ENCODE measurements around the gene SERPINA10. TPM values are rescaled to one million over a fixed set of nuclear protein-coding genes. Genes with fewer than 3 reads are reported as not detected.
A peak's percentile ranks its signal among the peaks of the same experiment; 100 is the strongest.

SERPINA10 gene
- total and polyA plus RNA-seq, 2 of the 13 experiments (the other 11 are each of a cell fraction or from before 2014, with no cell fraction given), result 20.1 to 20.2 TPM

GRCh38 chr14:94320243-94320642 is 27.2 kb upstream of the SERPINA10 start (continued):
- TF ChIP-seq SMAD9 (CRISPR knock-in tag; IDR thresholded peaks at IDR 0.05) (no peak), KMT2A (CRISPR knock-in tag; IDR thresholded peaks at IDR 0.05) (no peak; the same call in 1 of the 2 replicates), TOPORS (CRISPR knock-in tag; IDR thresholded peaks at IDR 0.05) (no peak), STAT6 (CRISPR knock-in tag; IDR thresholded peaks at IDR 0.05; ENCODE audit: borderline replicate concordance) (no peak), ZNF784 (CRISPR knock-in tag; IDR thresholded peaks at IDR 0.05; ENCODE audit: borderline replicate concordance) (no peak), STAG1 (CRISPR knock-in tag; IDR thresholded peaks at IDR 0.05) (0 out of 2 replicates have a peak, but pooled peaks have one; percentile 18), ZNF44 (CRISPR knock-in tag; IDR thresholded peaks at IDR 0.05) (no peak), SNAPC5 (CRISPR knock-in tag; IDR thresholded peaks at IDR 0.05; ENCODE audit: borderline replicate concordance) (no peak), ZMYM2 (CRISPR knock-in tag; IDR thresholded peaks at IDR 0.05) (no peak), ZNF20 (CRISPR knock-in tag; IDR thresholded peaks at IDR 0.05) (no peak), ZBTB40 (IDR thresholded peaks at IDR 0.05) (no peak), ZBTB40 (CRISPR knock-in tag; IDR thresholded peaks at IDR 0.05) (no peak), ZNF720 (CRISPR knock-in tag; IDR thresholded peaks at IDR 0.05) (no peak), MLXIP (CRISPR knock-in tag; IDR thresholded peaks at IDR 0.05; ENCODE audit: borderline replicate concordance) (no peak)

Data from HepG2 (cell line).